A375 (cell line): ENCODE results near the gene IL18R1. TPM values are rescaled to one million over a fixed set of nuclear protein-coding genes. Genes with fewer than 3 reads are reported as not detected.

Experiments
- small RNA-seq: library from RNA; depleted of rRNA; stranded (forward); fragments of <200 nt; gene quantifications from one replicate; pipeline ENCODE3, GENCODE V24; 2014
- total RNA-seq: library from RNA; depleted of rRNA; stranded (reverse); fragments of >200 nt; shearing (Covaris generic); gene quantifications from 2 replicates; pipeline ENCODE4 v1.2.3, GENCODE V29; 2014; rRNA removed

The IL18R1 gene, protein sequence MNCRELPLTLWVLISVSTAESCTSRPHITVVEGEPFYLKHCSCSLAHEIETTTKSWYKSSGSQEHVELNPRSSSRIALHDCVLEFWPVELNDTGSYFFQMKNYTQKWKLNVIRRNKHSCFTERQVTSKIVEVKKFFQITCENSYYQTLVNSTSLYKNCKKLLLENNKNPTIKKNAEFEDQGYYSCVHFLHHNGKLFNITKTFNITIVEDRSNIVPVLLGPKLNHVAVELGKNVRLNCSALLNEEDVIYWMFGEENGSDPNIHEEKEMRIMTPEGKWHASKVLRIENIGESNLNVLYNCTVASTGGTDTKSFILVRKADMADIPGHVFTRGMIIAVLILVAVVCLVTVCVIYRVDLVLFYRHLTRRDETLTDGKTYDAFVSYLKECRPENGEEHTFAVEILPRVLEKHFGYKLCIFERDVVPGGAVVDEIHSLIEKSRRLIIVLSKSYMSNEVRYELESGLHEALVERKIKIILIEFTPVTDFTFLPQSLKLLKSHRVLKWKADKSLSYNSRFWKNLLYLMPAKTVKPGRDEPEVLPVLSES
- 4.6 and 4.7 TPM in 2 replicates for total RNA-seq

DNA sequence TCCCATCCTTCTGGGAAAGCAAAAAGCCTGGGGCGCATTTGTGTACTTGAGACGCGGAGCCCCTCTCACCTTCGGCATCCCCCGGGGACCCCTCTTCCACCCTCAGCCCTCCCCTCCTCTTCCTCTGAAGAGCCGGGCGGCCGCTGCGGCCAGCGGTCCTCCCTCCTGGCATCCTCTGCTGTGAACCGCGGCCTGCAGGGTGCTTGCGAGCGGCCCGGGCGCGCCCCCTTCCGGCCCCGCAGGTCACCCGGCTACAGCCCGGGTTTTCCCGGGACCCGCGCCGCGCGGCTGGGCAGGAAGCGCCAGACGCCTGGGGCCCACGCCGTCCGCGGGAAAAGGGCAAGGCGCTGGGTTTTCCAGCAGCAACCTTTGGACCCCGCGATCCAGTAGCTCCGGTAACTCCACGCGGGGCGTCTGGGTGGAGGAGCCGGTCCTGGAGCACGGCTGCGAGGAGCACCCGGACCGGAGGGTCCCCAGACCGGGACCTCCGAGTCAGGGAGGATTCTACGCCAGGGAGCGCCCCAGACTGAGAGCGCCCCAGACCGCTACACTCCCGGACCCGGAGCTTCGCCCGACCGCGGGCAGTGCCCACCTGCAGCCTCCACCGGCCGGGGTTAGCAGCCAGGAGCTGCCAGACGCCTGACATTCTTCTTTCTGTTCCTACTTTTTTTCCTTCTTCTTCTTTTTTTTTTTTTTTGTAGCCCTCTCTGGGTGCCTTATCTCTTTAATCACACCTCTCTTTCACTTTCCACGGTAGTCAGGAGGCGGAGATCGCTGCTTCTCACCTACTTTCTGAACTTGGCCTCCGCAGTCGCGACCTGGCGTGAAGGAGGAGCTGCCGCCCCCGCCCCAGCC lies at the start of gene IL18R1:
IL18R1 (plus strand) TSS at position 271 of the 855 bp plus-strand sequence. CDS start 6,865 bp downstream, outside the sequence.

DNA sequence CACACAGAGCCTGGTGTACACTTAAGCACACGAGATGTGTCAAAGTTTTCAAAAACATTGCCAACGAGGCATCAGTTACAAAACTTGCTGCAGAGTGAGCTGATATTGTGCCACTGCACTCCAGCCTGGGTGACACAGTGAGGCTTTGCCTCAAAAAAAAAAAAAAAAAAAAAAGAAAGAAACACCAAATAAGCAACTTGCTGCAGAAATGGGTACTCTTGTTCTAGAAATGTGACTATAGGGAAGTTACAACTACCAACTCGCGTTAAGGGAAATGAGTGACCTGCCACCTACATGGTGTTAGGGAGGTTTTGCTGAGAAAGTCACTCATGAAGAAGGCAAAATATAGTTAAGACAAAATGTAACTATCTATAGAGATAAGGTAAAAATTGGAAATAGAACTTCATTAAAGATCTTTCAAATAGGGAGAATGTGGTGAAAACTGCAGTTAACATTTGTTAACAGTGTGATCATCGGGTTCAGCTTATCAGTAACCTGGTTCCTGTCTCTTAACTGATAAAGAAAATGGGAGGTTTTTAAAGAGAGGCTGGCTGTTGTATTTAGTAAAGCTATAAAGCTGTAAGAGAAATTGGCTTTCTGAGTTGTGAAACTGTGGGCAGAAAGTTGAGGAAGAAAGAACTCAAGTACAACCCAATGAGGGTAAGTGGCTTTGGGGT lies 44.5 kb upstream of the IL18R1 start, which contains the start of gene IL1RL1:
IL1RL1 (plus strand) TSS at position 600 of the 677 bp plus-strand sequence. CDS start 26,702 bp downstream, outside the sequence.

DNA sequence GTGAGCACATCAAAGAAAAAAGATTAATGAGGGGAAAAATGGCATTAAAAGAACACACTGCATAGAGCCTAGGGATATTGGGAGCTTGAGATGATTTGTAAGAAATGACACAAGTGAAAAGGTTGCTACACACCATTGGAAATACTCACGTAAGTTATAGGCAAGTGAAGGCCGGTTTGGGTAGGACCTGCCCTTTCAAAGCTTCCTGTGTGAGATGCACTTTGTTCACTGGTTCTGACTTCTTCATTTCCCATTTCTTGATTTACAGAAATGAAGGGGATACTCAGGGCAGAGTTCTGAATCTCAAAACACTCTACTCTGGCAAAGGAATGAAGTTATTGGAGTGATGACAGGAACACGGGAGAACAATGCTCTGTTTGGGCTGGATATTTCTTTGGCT lies 67.3 kb downstream of the IL18R1 start, which contains the start of gene IL18RAP:
IL18RAP (plus strand) TSS at position 251 of the 400 bp plus-strand sequence; CDS start at position 369, 118 bp downstream.

Small RNA genes lying within 50 kb of the gene (small RNA-seq; reads per million reads assigned to genes)
- not detected for gene MIR4772

Other genes starting within 250 kb of the IL18R1 start
- gene IL1R1, start 213.1 kb upstream of the IL18R1 start, total RNA-seq: 0.21 and 0.72 TPM in 2 replicates
- gene IL1RL2, start 168.8 kb upstream of the IL18R1 start, total RNA-seq: not detected in 2 replicates
- gene IL1RL1, start 44.2 kb upstream of the IL18R1 start, total RNA-seq: 2.8 and 4.2 TPM in 2 replicates
- gene IL18RAP, start 67.4 kb downstream of the IL18R1 start, total RNA-seq: not detected in 2 replicates
- gene SLC9A4, start 117.4 kb downstream of the IL18R1 start, total RNA-seq: not detected in 2 replicates